Activated CD4-positive, alpha-beta T cell treated with anti-CD3 and anti-CD28 coated beads, Interleukin-2, amount 50 U/mL, for 24 hours (primary cell): ENCODE measurements around the gene GLDN.

Experiments
- DNase-seq, 2 donors: peaks; one replicate each; pipeline ENCODE4 v3.0.0-alpha.2; 2020; ENCODE audit warnings: low read depth in 1 of 2, low spot score in 1 of 2

Gene GLDN

DNA sequence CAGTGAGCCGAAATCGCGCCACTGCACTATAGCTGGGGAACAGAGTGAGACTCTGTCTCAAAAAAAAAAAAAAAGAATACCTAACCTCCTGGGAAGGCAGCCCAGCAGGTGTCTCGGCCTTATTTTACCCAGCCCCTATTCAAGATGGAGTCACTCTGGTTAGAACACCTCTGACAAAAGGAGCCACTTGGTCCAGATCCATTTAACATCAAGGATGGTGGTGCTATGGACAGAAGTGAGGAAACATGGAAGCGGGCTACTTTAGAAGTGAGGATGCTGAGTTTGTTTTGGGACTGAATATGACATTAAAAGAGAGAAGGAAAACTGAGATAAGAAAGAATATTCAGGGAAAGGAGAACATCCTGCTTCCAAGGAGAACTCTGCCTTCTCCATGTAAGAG lies 14.7 kb downstream of the GLDN start:
- DNase-seq: no peak

DNA sequence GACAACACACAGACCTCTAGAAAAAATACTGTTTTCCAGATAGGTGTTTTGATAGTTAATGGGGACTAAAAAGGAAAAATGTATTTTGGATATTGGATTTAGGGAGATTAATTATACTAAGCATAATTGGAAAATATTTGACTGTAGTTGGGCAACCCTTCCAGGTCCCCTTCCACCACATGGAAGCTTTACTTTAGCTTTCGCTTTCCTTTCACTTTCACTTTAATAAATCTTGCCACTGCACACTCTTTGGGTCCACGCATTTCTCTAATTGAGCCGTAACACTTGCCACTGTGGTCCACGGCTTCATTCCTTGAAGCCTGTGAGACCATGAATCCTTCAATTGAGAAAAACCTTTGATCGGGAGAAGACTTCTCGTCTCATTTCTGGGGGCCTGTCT lies 15.5 kb downstream of the GLDN start:
- no peak for DNase-seq

GRCh38 chr15:51359981-51360380 lies 18.5 kb downstream of the GLDN start:
- DNase-seq: no peak

- DNase-seq: no peak
These were observed 21.9 kb downstream of the GLDN start for GRCh38 chr15:51363383-51363782.

DNA sequence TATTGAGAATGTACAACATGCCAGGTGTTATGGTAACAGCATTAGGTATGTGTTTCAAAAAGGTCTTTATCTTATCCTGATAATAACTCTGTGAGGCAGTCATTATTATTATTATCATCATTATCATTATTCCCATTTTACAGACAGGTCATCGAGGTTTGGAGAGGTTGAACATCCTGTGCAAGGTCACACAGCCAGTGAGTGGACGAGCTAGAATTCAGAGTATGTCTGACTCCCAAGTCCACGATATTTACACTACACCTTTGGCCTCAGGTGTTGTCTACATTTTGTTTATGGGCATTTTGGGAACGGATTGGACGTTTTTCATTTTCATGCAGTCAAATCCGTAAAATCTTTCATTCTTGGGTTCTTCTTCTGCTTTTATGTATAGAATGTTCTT lies 24.0 kb downstream of the GLDN start:
- no peak for DNase-seq

DNA sequence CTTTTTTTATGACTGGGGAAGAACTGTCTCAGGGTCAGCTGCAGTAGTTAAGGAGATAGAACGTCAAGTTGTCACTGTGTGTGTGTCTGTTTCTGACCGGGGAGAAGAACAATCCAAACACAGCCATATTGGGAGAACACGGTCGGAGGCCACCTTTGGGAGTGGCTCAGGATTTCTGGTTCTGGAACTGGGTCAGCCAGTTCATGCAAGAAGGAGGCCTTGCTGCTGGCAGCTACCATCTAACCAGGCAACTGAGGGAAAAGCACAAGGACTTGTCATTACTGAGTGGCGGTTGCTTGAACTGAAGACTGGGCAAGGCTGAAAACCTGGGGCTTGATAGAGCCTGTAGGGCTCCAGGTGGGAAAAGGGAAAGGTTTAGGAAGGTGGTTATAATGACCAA lies 24.6 kb downstream of the GLDN start:
- DNase-seq: no peak

DNA sequence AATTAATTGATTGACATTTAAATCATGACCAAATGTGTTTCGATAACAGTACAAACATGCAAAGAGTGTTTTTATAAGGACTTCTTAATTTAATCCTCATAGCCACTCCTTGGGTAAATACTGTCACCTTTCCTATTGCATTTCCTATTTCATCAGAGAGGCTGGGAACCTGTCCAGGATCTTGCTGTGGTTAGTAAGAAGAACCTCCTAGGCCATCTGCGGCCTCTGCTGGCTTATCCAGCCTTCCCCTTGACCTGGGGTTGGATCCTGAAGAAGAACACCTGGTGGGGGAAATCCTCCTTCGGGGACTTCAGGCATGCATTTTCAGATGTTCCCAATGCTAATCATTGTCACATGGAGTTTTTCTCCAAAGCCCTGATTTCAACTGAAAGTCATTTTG lies 25.5 kb downstream of the GLDN start:
- DNase-seq: no peak

DNA sequence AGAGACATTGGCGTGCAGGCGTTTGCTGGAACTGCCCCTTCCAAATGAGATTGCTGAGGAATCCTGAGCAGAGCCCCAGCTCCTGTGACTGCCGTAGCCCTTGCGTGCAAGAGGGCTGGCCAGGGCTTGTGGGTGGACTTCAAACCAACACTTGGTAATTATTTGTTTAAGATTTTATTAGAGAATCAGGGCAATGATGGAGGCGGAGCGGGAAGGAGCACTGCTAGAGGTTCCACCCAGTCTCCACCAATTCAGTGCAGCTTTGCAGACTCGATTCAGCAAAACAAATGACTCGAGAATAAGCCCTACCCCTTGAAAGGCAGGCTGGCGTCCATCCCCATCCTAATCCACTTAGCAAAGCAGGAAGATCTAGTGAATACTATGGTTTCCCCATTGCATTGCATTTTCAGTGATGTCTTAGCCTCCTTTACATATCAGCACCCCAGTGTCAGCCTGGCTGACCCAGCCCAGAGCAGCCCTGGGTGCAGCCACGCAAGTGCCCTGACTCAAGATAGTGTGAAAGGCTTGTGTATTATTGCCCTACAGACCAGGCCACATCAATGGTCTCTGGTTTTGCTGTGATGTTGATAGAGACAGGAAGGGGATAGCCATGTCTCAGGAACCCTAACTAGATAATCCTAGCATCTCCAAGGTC lies 26.0 kb downstream of the GLDN start:
- DNase-seq: no peak

DNA sequence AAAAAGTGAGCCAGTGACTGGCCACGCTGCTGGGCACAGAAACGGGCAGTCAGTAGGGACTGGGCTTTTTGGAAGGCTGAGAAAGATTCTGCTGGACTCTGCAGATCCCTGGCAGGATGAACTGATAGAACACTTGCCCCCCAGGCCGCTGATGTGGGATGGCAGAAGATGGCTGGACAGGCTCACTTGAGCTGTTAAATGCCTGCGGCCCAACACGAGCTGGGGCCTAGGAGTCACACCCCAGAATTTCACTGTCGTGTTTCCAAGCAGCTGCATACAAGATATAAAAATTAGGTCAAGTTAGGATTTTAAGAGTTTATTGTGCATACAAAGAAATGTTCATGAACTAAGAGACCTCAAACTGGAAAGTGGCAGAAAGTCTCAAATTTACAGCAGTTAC lies 26.9 kb downstream of the GLDN start:
- no peak for DNase-seq

GRCh38 chr15:51368751-51369450 lies 27.4 kb downstream of the GLDN start:
- DNase-seq: no peak

- DNase-seq: no peak
These were observed 28.0 kb downstream of the GLDN start for GRCh38 chr15:51369451-51369761.

- no peak for DNase-seq
These were observed 29.8 kb downstream of the GLDN start for GRCh38 chr15:51371266-51371665.

- DNase-seq: no peak
These were observed 32.7 kb downstream of the GLDN start for GRCh38 chr15:51374131-51374530.

DNA sequence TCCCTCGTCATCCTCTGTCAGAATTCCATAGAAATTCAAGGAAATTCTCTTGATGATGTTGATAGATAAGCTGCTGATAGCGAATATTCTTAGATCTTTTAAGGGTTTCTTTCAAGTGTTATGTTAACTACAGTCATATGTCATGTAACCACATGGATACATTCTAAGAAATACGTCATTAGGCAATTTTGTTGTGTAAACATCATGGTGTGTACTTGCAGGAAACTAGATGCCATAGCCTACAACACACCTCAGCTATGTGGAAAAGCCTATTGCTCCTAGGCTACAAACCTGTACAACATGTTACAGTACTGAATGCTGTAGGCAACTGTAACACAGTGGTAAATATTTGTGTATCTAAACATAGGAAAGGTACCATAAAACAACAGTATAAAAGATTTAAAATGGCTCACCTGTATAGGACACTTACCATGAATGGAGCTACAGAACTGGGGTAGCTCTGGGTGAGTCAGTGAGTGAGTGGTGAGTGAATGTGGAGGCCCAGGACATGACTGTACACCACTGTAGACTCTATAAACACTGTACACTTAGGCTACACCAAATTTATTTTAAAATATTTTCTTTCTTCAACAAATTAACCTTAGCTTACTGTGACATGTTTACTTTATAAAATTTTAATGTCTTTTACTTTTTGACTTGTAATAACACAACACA lies 34.6 kb downstream of the GLDN start:
- no peak for DNase-seq

GRCh38 chr15:51377038-51377786 lies 35.8 kb downstream of the GLDN start:
- no peak for DNase-seq

DNA sequence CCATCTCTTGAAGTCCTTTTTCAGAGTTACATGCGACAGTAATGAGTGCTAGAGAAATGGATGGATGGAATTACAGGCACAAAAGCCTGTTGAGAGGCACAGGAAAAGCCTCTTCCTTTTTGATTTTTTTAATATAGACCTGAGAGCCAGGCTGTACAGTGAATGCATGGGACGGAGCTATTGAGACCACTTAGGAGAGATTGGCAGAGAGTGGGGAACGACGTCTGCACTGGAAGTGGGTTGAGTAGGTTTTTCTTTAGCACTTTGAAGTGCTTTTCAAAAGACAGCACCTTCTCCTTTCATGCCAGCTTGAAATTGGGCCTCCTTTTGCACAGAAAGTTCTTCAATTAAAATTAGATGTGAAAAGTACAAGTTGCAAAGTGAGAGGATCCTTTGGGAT lies 37.0 kb downstream of the GLDN start:
- no peak for DNase-seq

- DNase-seq: no peak
These were observed 37.9 kb downstream of the GLDN start for GRCh38 chr15:51379390-51379789.

- DNase-seq: peak in 1 of 2 donors; percentile 6
These were observed 39.7 kb downstream of the GLDN start for GRCh38 chr15:51380999-51381806.

DNA sequence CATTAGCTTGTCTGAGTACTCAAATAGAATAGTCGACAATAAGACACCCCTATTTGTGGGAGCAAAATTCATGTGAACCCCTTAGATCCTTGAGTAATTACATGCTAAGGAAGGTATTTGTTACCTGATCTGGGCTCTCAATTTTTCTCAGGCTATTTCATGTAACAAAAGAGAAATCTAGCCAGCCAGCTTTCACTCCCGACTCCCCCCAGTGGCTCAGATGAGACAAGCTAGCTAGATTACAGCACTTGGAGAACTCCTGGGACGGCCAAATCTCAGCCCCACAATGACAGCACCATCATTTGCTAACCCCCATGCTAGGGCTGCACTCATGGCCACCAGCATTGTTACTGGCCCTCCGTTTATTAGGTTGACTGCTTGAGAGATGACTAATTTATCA lies 41.3 kb downstream of the GLDN start:
- no peak for DNase-seq

GRCh38 chr15:51386029-51386428 lies 44.6 kb downstream of the GLDN start:
- DNase-seq: no peak

- no peak for DNase-seq
These were observed 45.0 kb downstream of the GLDN start for GRCh38 chr15:51386486-51386885.
